CD4-positive, alpha-beta T cell treated with Interferon gamma for 1 hour (primary cell): Measurements from ENCODE around the gene UBA6.
"Not testable (repeated sequence)": the region's sequence is repeated elsewhere in the genome, so short reads cannot be mapped to it uniquely, and the experiment has no call there.

ENCODE experiments used
- DNase-seq: peaks from one replicate; pipeline ENCODE4 v3.0.0-alpha.2; 2020

UBA6 gene

GRCh38 chr4:67700738-67701516, at the start of gene UBA6:
Gene UBA6 (minus strand): TSS chr4:67701155. CDS start chr4:67701119, 36 bp downstream.
- peak; percentile 93 for DNase-seq

GRCh38 chr4:67750691-67751090, 49.7 kb upstream of the UBA6 start:
- no peak for DNase-seq

- no peak for DNase-seq
Observed at GRCh38 chr4:67749286-67749685, 48.3 kb upstream of the UBA6 start.

- DNase-seq: no peak
Observed at GRCh38 chr4:67746797-67747495, 46.0 kb upstream of the UBA6 start.

GRCh38 chr4:67744561-67745283, 43.8 kb upstream of the UBA6 start:
- no peak for DNase-seq

- no peak for DNase-seq
Observed at GRCh38 chr4:67743194-67743593, 42.2 kb upstream of the UBA6 start.

GRCh38 chr4:67736262-67736661, 35.3 kb upstream of the UBA6 start:
- DNase-seq: no peak

- no peak for DNase-seq
Observed at GRCh38 chr4:67735325-67735724, 34.4 kb upstream of the UBA6 start.

GRCh38 chr4:67730511-67730910, 29.6 kb upstream of the UBA6 start:
- DNase-seq: not testable (repeated sequence)

- no peak for DNase-seq
Observed at GRCh38 chr4:67727124-67727850, 26.3 kb upstream of the UBA6 start.

GRCh38 chr4:67725981-67726380, 25.0 kb upstream of the UBA6 start:
- no peak for DNase-seq

- no peak for DNase-seq
Observed at GRCh38 chr4:67725132-67725531, 24.2 kb upstream of the UBA6 start.

GRCh38 chr4:67723949-67724348, 23.0 kb upstream of the UBA6 start:
- no peak for DNase-seq

GRCh38 chr4:67723341-67723740, 22.4 kb upstream of the UBA6 start:
- no peak for DNase-seq

- no peak for DNase-seq
Observed at GRCh38 chr4:67721770-67722597, 21.0 kb upstream of the UBA6 start.

- DNase-seq: no peak
Observed at GRCh38 chr4:67721315-67721769, 20.4 kb upstream of the UBA6 start.

GRCh38 chr4:67719953-67720617, 19.1 kb upstream of the UBA6 start:
- no peak for DNase-seq

- no peak for DNase-seq
Observed at GRCh38 chr4:67718848-67719247, 17.9 kb upstream of the UBA6 start.

- DNase-seq: no peak
Observed at GRCh38 chr4:67717586-67717985, 16.6 kb upstream of the UBA6 start.

GRCh38 chr4:67714955-67715354, 14.0 kb upstream of the UBA6 start:
- no peak for DNase-seq

- DNase-seq: no peak
Observed at GRCh38 chr4:67714248-67714583, 13.3 kb upstream of the UBA6 start.
